ENCODE data around the gene CELF2. TPM values are rescaled to one million over a fixed set of nuclear protein-coding genes. Genes with fewer than 3 reads are reported as not detected.

CELF2 gene
- total RNA-seq, 1 experiment from 2014 or later: not detected

DNA sequence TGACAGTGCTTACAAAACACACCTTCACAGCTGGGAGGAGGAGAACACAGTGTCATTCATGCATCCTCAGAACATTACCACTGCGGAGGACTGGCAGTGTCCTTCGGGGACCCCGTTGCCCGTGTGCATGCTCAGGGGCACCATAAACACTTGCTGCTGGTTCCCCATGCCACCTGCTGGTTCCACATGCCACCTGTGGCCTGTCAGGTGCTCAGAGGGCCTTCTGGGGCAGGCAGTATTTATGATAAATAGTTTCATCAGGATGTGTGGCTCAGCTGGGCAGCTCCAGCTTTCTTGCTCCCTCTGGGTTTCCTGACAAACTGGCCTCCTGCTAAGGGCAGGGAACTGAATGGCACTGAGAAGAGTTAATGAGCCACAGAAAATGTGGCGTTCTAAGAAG lies 32.1 kb downstream of the CELF2 start:
- H3K4me1 ChIP-seq (ENCODE audit: insufficient read depth, low read length, poor library complexity, severe bottlenecking): no peaks in the 10 kb centered on the region
- intact Hi-C loops (cut with micrococcal nuclease; ENCODE audit: unreplicated experiment): no loop called here
- no peak overlapping the region for H3K27ac ChIP-seq (ENCODE audit: low read depth, low read length, poor library complexity, severe bottlenecking)
- H3K4me3 ChIP-seq (ENCODE audit: low read depth, low read length, poor library complexity, severe bottlenecking): no peak overlapping the region
- peaks cover 48% of the 10 kb centered on the region for H3K27me3 ChIP-seq (replicated peaks; ENCODE audit: insufficient read depth, low read depth, low read length, poor library complexity)
- no peak for DNase-seq (ENCODE audit: low spot score)
- no peaks in the 10 kb centered on the region for H3K9me3 ChIP-seq (ENCODE audit: low read depth, low read length, poor library complexity, severe bottlenecking)
- TF ChIP-seq, protein P1, sequence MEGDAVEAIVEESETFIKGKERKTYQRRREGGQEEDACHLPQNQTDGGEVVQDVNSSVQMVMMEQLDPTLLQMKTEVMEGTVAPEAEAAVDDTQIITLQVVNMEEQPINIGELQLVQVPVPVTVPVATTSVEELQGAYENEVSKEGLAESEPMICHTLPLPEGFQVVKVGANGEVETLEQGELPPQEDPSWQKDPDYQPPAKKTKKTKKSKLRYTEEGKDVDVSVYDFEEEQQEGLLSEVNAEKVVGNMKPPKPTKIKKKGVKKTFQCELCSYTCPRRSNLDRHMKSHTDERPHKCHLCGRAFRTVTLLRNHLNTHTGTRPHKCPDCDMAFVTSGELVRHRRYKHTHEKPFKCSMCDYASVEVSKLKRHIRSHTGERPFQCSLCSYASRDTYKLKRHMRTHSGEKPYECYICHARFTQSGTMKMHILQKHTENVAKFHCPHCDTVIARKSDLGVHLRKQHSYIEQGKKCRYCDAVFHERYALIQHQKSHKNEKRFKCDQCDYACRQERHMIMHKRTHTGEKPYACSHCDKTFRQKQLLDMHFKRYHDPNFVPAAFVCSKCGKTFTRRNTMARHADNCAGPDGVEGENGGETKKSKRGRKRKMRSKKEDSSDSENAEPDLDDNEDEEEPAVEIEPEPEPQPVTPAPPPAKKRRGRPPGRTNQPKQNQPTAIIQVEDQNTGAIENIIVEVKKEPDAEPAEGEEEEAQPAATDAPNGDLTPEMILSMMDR (conservative IDR thresholded peaks at IDR 0.05; ENCODE audit: low read depth, low read length): no peak
- TF ChIP-seq EZH2 (IDR thresholded peaks at IDR 0.05; ENCODE audit: borderline replicate concordance, low read depth, low read length, poor library complexity, severe bottlenecking): no peak
- ChIA-PET CTCF (no interaction called here), POLR2A (ENCODE audit: low non-redundant PET) (no interaction called here)
- no peaks in the 10 kb centered on the region for H3K36me3 ChIP-seq (ENCODE audit: insufficient read depth, low read length, poor library complexity, severe bottlenecking)
- BruUV-seq (replicated peaks): no TSS peak

DNA sequence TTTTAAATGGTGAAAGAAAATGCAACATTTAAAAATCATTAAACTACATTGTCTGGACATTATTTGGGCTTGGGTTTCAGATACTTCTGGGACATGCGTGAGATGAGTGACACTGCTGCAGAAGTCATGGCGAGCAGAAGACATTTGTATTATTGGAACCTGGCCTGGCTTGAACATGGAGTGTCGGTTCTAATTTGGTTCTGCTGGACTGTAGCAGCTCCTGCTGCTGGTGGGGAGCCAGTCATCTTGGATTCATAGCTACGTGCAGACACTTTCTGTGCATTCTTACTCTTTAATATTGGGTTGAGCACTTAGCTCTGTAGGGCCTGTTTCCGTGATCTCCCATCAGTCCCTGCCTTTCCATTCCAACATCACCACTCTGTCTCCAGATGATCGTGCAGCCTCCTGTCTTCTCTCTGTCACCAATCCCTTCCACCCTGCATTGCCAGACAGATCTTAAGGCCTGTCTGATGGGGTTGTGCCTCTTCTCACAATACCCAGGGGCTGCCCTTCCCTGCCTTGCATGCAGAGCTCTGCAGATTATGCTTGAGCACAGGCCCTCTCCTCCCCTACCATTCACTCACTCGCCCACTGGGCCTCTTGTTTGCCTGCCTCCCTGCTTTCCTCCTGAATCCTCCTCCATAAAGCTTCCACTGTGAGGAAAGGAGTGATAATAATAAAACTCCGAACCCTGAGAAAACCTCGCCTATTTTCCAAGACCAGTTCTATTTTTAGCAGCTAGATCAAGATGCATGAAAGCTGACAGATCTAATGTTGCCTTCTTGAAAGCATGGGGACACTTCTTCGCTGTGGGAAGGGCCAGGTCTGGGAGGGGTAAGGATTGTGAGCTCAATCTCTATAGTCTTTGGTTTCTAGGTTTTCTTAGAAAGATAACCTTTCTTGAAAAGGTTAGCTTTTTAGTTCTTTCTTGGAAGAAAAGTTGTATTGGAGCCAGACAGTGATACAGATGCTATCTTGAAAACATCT lies 32.9 kb downstream of the CELF2 start:
- CTCF ChIA-PET: no interaction called here
- H3K27ac ChIP-seq (ENCODE audit: low read depth, low read length, poor library complexity, severe bottlenecking): no peak overlapping the region

DNA sequence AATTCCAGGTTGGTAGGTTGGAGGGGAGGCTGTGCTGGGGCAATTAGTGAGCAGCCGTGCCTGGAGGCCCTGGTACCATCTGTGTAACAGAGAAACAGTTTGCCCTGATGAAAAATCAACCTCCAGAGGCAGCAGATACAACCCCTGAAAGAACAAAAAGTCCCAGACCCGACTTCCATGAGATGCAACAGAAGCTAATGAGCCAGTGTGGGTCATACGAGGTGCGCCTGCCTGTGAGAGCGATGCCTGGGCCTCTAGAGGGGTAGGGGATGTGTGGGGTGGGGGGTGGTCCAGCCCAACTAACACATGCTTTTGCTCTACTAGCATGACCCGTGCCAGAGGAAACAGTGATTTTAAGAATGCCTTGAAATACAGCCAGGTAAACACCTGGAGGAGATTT lies 39.3 kb downstream of the CELF2 start:
- BruUV-seq (replicated peaks): no TSS peak
- CTCF ChIA-PET: no interaction called here
- no peak for TF ChIP-seq EZH2 (IDR thresholded peaks at IDR 0.05; ENCODE audit: borderline replicate concordance, low read depth, low read length, poor library complexity, severe bottlenecking)
- TF ChIP-seq, protein P1 (conservative IDR thresholded peaks at IDR 0.05; ENCODE audit: low read depth, low read length): no peak
- POLR2A ChIA-PET (ENCODE audit: low non-redundant PET): no interaction called here
- Histone ChIP-seq H3K27ac (ENCODE audit: low read depth, low read length, poor library complexity, severe bottlenecking) (no peak overlapping the region), H3K9me3 (ENCODE audit: low read depth, low read length, poor library complexity, severe bottlenecking) (no peaks in the 10 kb centered on the region), H3K4me3 (ENCODE audit: low read depth, low read length, poor library complexity, severe bottlenecking) (no peak overlapping the region), H3K36me3 (ENCODE audit: insufficient read depth, low read length, poor library complexity, severe bottlenecking) (no peaks in the 10 kb centered on the region), H3K4me1 (ENCODE audit: insufficient read depth, low read length, poor library complexity, severe bottlenecking) (no peaks in the 10 kb centered on the region), H3K27me3 (replicated peaks; ENCODE audit: insufficient read depth, low read depth, low read length, poor library complexity) (peaks cover 38% of the 10 kb centered on the region)
- intact Hi-C loops (cut with micrococcal nuclease; ENCODE audit: unreplicated experiment): no loop called here
- DNase-seq (ENCODE audit: low spot score): no peak

More for the DNA sequence above, 32.9 kb downstream of the CELF2 start:
- no peak overlapping the region for H3K4me3 ChIP-seq (ENCODE audit: low read depth, low read length, poor library complexity, severe bottlenecking)
- no peak for TF ChIP-seq EZH2 (IDR thresholded peaks at IDR 0.05; ENCODE audit: borderline replicate concordance, low read depth, low read length, poor library complexity, severe bottlenecking)
- peaks cover 46% of the 10 kb centered on the region for H3K27me3 ChIP-seq (replicated peaks; ENCODE audit: insufficient read depth, low read depth, low read length, poor library complexity)
- H3K36me3 ChIP-seq (ENCODE audit: insufficient read depth, low read length, poor library complexity, severe bottlenecking): no peaks in the 10 kb centered on the region
- POLR2A ChIA-PET (ENCODE audit: low non-redundant PET): no interaction called here
- no peaks in the 10 kb centered on the region for H3K4me1 ChIP-seq (ENCODE audit: insufficient read depth, low read length, poor library complexity, severe bottlenecking)
- intact Hi-C loops (cut with micrococcal nuclease; ENCODE audit: unreplicated experiment): no loop called here
- no TSS peak for BruUV-seq (replicated peaks)
- DNase-seq (ENCODE audit: low spot score): no peak
- no peaks in the 10 kb centered on the region for H3K9me3 ChIP-seq (ENCODE audit: low read depth, low read length, poor library complexity, severe bottlenecking)
